H9 (cell line): ENCODE data around the gene LEKR1. TPM values are rescaled to one million over a fixed set of nuclear protein-coding genes. Genes with fewer than 3 reads are reported as not detected.

Experiments
- DNase-seq: peaks from one replicate; pipeline ENCODE4 v3.0.0-alpha.2; 2017
- H2AFZ ChIP-seq: one replicate; pipeline ENCODE4 v1.6.1; 2013; ENCODE audit warnings: mild to moderate bottlenecking, low read length, control low read depth, moderate library complexity
- H2AK5ac ChIP-seq: 2 replicates; pipeline ENCODE4 v1.6.1; 2013; ENCODE audit warnings: low read length, control low read depth, mixed read lengths; ENCODE audit not compliant: insufficient read length
- H2BK120ac ChIP-seq: one replicate; pipeline ENCODE4 v1.6.1; 2013; ENCODE audit warnings: low read depth, mild to moderate bottlenecking, low read length, control low read depth, inconsistent platforms; ENCODE audit not compliant: poor library complexity, severe bottlenecking
- H2BK12ac ChIP-seq: 2 replicates; pipeline ENCODE4 v1.6.1; 2013; ENCODE audit warnings: low read length, control low read depth, mixed read lengths, low read depth; ENCODE audit not compliant: insufficient read length
- H2BK15ac ChIP-seq: 2 replicates; pipeline ENCODE4 v1.6.1; 2013; ENCODE audit warnings: low read depth, low read length, control low read depth
- H2BK20ac ChIP-seq: one replicate; pipeline ENCODE4 v1.6.1; 2013; ENCODE audit warnings: low read depth, mild to moderate bottlenecking, low read length, control low read depth, inconsistent platforms; ENCODE audit not compliant: poor library complexity, severe bottlenecking
- H2BK5ac ChIP-seq: 2 replicates; pipeline ENCODE4 v1.6.1; 2013; ENCODE audit warnings: low read length, control low read depth, mixed read lengths; ENCODE audit not compliant: insufficient read length
- H3K14ac ChIP-seq: 2 replicates; pipeline ENCODE4 v1.6.1; 2013; ENCODE audit warnings: low read length, control low read depth; ENCODE audit not compliant: insufficient read depth
- H3K18ac ChIP-seq: 2 replicates; pipeline ENCODE4 v1.6.1; 2013; ENCODE audit warnings: low read depth, mild to moderate bottlenecking, mixed read lengths, low read length, control low read depth; ENCODE audit not compliant: insufficient read length
- H3K23ac ChIP-seq: 2 replicates; pipeline ENCODE4 v1.6.1; 2013; ENCODE audit warnings: low read length, control low read depth, mixed read lengths, low read depth; ENCODE audit not compliant: insufficient read length
- H3K23me2 ChIP-seq: 2 replicates; pipeline ENCODE4 v1.6.1; 2013; ENCODE audit warnings: low read depth, mild to moderate bottlenecking, mixed read lengths, low read length, control low read depth; ENCODE audit not compliant: insufficient read length, poor library complexity, severe bottlenecking
- H3K27ac ChIP-seq: 2 replicates; pipeline ENCODE4 v1.5.1; 2013; ENCODE audit warnings: low read length, control low read depth, mixed read lengths, low read depth; ENCODE audit not compliant: insufficient read length
- H3K27me3 ChIP-seq: 2 replicates; pipeline ENCODE4 v1.6.1; 2013; ENCODE audit warnings: low read length, control low read depth, inconsistent platforms; ENCODE audit not compliant: insufficient read depth
- H3K4ac ChIP-seq: 2 replicates; pipeline ENCODE4 v1.6.1; 2013; ENCODE audit warnings: low read depth, mild to moderate bottlenecking, control low read depth, inconsistent platforms, low read length, moderate library complexity
- H3K4me1 ChIP-seq: 2 replicates; pipeline ENCODE4 v1.6.1; 2013; ENCODE audit warnings: low read length, control low read depth, inconsistent platforms; ENCODE audit not compliant: insufficient read depth
- H3K4me2 ChIP-seq: 2 replicates; pipeline ENCODE4 v1.6.1; 2013; ENCODE audit warnings: low read length, control low read depth, mixed read lengths; ENCODE audit not compliant: insufficient read length, insufficient read depth
- H3K56ac ChIP-seq: 2 replicates; pipeline ENCODE4 v1.6.1; 2013; ENCODE audit warnings: low read depth, mild to moderate bottlenecking, mixed read lengths, low read length, control low read depth; ENCODE audit not compliant: insufficient read length
- H3K79me1 ChIP-seq: 2 replicates; pipeline ENCODE4 v1.6.1; 2013; ENCODE audit warnings: low read depth, mild to moderate bottlenecking, moderate library complexity, low read length, control low read depth, inconsistent platforms; ENCODE audit not compliant: insufficient read depth, poor library complexity, severe bottlenecking
- H3K79me2 ChIP-seq: 2 replicates; pipeline ENCODE4 v1.6.1; 2013; ENCODE audit warnings: low read length, control low read depth, inconsistent platforms; ENCODE audit not compliant: insufficient read depth
- H3K9ac ChIP-seq: 2 replicates; pipeline ENCODE4 v1.6.1; 2013; ENCODE audit warnings: low read length, control low read depth, mixed read lengths; ENCODE audit not compliant: insufficient read length; ENCODE audit errors: extremely low read depth
- H3K9me3 ChIP-seq: one replicate; pipeline ENCODE4 v1.6.1; 2013; ENCODE audit warnings: low read depth, low read length, inconsistent platforms; ENCODE audit not compliant: control insufficient read depth
- H3T11ph ChIP-seq: one replicate; pipeline ENCODE4 v1.6.1; 2013; ENCODE audit warnings: mild to moderate bottlenecking, low read length, control low read depth, inconsistent platforms
- H4K20me1 ChIP-seq: one replicate; pipeline ENCODE4 v1.6.1; 2013; ENCODE audit not compliant: control insufficient read depth, insufficient read length, insufficient read depth
- H4K5ac ChIP-seq: 2 replicates; pipeline ENCODE4 v1.6.1; 2013; ENCODE audit warnings: low read depth, mild to moderate bottlenecking, mixed read lengths, low read length, control low read depth; ENCODE audit not compliant: insufficient read length
- H4K8ac ChIP-seq: replicated peaks from 2 replicates; pipeline ENCODE4 v1.6.1; 2013; ENCODE audit warnings: low read length, control low read depth, mixed read lengths, low read depth; ENCODE audit not compliant: insufficient read length
- H4K91ac ChIP-seq: 2 replicates; pipeline ENCODE4 v1.6.1; 2013; ENCODE audit warnings: low read depth, mild to moderate bottlenecking, moderate library complexity, mixed read lengths, low read length, control low read depth; ENCODE audit not compliant: insufficient read length
- H3K27ac Mint-ChIP-seq, 3 experiments: 2 replicates in 2 of 3; 3 replicates in 1 of 3; pipeline ENCODE4 v1.8.0; 2020 to 2021; ENCODE audit warnings: mixed read lengths in 3 of 3, mild to moderate bottlenecking in 1 of 3, moderate library complexity in 1 of 3
- H3K27me3 Mint-ChIP-seq: 2 replicates; pipeline ENCODE4 v1.8.0; 2021; ENCODE audit warnings: low read depth, mild to moderate bottlenecking, moderate library complexity, mixed read lengths
- H3K36me3 Mint-ChIP-seq, 3 experiments: 2 replicates in 2 of 3; 3 replicates in 1 of 3; pipeline ENCODE4 v1.8.0; 2020 to 2021; ENCODE audit warnings: low read depth in 3 of 3, mixed read lengths in 3 of 3; ENCODE audit not compliant: insufficient read depth in 1 of 3
- H3K4me1 Mint-ChIP-seq, 2 experiments: 2 replicates each; pipeline ENCODE4 v1.8.0; 2020; ENCODE audit warnings: mixed read lengths in 2 of 2
- H3K4me3 Mint-ChIP-seq, 2 experiments: 2 replicates in 1 of 2; 3 replicates in 1 of 2; pipeline ENCODE4 v1.8.0; 2020 to 2021; ENCODE audit warnings: mild to moderate bottlenecking in 2 of 2, mixed read lengths in 2 of 2, moderate library complexity in 1 of 2
- H3K9me3 Mint-ChIP-seq, 2 experiments: 2 replicates in 1 of 2; 3 replicates in 1 of 2; pipeline ENCODE4 v1.8.0; 2020; ENCODE audit warnings: mild to moderate bottlenecking in 2 of 2, mixed read lengths in 2 of 2, moderate library complexity in 1 of 2
- CTCF ChIP-seq: fragments of 200-600 bp; sonication (generic); conservative IDR thresholded peaks from 3 replicates; pipeline ENCODE4 v1.8.0; 2021; ENCODE audit warnings: antibody characterized with exemption, mild to moderate bottlenecking
- WGBS: extraction: QIAGEN DNeasy Blood & Tissue Kit; methylation state at CpG from one replicate; pipeline ENCODE4 v1.1.7; 2013; ENCODE audit warnings: missing lambda C conversion rate, low lambda C conversion rate, mixed read lengths; ENCODE audit not compliant: insufficient read length; ENCODE audit errors: extremely low coverage; 5-methylcytosine and 5-hydroxymethylcytosine counted together
- total RNA-seq: library from RNA; stranded (reverse); gene quantifications from 2 replicates; pipeline ENCODE4 v1.2.1, GENCODE V29; 2021

Gene LEKR1
- total RNA-seq, 1 experiment from 2014 or later, result not detected

- H3K27ac Mint-ChIP-seq, result no peak overlapping the region
- Histone ChIP-seq H3K9me3 (no peaks in the 10 kb centered on the region), H2BK120ac (no peak overlapping the region), H3K23ac (no peak overlapping the region), H3K4me1 (no peaks in the 10 kb centered on the region), H3K14ac (no peak overlapping the region), H4K20me1 (no peaks in the 10 kb centered on the region), H3K4me2 (no peak overlapping the region), H4K5ac (no peak overlapping the region), H3K4ac (no peak overlapping the region), H3K27ac (no peak overlapping the region), H2AK5ac (no peak overlapping the region), H2BK5ac (no peak overlapping the region), H4K91ac (no peak overlapping the region), H3K79me1 (no peaks in the 10 kb centered on the region), H3K23me2 (no peaks in the 10 kb centered on the region), H2BK12ac (no peak overlapping the region), H3K79me2 (no peaks in the 10 kb centered on the region), H3T11ph (no peak overlapping the region), H4K8ac (no peak overlapping the region), H3K18ac (no peak overlapping the region), H2BK15ac (no peak overlapping the region), H3K27me3 (no peaks in the 10 kb centered on the region), H3K56ac (no peak overlapping the region), H3K9ac (no peak overlapping the region), H2BK20ac (no peak overlapping the region), H2AFZ (no peak overlapping the region)
- H3K4me1 Mint-ChIP-seq, result no peaks in the 10 kb centered on the region
- DNase-seq, result no peak
- no CpG with 5 or more reads among the region's 1 CpG for WGBS
- H3K36me3 Mint-ChIP-seq, result no peaks in the 10 kb centered on the region
- no peaks in the 10 kb centered on the region for H3K27me3 Mint-ChIP-seq
- TF ChIP-seq CTCF, result no peak
- H3K4me3 Mint-ChIP-seq, result no peak overlapping the region
- no peaks in the 10 kb centered on the region for H3K9me3 Mint-ChIP-seq
These were observed 113.2 kb downstream of the LEKR1 start for GRCh38 chr3:156939315-156939714.
